Mammary epithelial cell (primary cell): ENCODE results near the gene DNM2.

ENCODE experiments used
- EZH2 ChIP-seq: IDR thresholded peaks from 2 replicates; pipeline ENCODE4 v1.6.1; 2012; ENCODE audit warnings: low read length, inconsistent platforms, borderline replicate concordance
- TF ChIP-seq, protein P1 (sequence below), 2 donors: IDR thresholded peaks in 1 of 2; conservative IDR thresholded peaks in 1 of 2; 2 replicates each; pipeline ENCODE4 v1.5.1; 2011 to 2012; ENCODE audit warnings: inconsistent platforms in 2 of 2, low read length in 2 of 2, mild to moderate bottlenecking in 2 of 2, control low read depth in 1 of 2, low read depth in 1 of 2; ENCODE audit not compliant: insufficient read depth in 1 of 2; ENCODE audit errors: extremely low read depth in 1 of 2

- TF ChIP-seq, protein P1, sequence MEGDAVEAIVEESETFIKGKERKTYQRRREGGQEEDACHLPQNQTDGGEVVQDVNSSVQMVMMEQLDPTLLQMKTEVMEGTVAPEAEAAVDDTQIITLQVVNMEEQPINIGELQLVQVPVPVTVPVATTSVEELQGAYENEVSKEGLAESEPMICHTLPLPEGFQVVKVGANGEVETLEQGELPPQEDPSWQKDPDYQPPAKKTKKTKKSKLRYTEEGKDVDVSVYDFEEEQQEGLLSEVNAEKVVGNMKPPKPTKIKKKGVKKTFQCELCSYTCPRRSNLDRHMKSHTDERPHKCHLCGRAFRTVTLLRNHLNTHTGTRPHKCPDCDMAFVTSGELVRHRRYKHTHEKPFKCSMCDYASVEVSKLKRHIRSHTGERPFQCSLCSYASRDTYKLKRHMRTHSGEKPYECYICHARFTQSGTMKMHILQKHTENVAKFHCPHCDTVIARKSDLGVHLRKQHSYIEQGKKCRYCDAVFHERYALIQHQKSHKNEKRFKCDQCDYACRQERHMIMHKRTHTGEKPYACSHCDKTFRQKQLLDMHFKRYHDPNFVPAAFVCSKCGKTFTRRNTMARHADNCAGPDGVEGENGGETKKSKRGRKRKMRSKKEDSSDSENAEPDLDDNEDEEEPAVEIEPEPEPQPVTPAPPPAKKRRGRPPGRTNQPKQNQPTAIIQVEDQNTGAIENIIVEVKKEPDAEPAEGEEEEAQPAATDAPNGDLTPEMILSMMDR (conservative IDR thresholded peaks at IDR 0.05 in 1 of 2, IDR thresholded peaks at IDR 0.05 in 1 of 2; ENCODE audit: extremely low read depth in 1 of 2, insufficient read depth in 1 of 2, low read depth in 1 of 2, low read length in 2 of 2), result no peak
- TF ChIP-seq EZH2, result no peak
These were observed 9.9 kb downstream of the DNM2 start for GRCh38 chr19:10727685-10728201.
